Measurements from ENCODE around the gene C1orf167. TPM values are rescaled to one million over a fixed set of nuclear protein-coding genes. Genes with fewer than 3 reads are reported as not detected.

The C1orf167 gene
- total and polyA plus RNA-seq, 2 experiments from 2014 or later, result 0.44 to 1.4 TPM

DNA sequence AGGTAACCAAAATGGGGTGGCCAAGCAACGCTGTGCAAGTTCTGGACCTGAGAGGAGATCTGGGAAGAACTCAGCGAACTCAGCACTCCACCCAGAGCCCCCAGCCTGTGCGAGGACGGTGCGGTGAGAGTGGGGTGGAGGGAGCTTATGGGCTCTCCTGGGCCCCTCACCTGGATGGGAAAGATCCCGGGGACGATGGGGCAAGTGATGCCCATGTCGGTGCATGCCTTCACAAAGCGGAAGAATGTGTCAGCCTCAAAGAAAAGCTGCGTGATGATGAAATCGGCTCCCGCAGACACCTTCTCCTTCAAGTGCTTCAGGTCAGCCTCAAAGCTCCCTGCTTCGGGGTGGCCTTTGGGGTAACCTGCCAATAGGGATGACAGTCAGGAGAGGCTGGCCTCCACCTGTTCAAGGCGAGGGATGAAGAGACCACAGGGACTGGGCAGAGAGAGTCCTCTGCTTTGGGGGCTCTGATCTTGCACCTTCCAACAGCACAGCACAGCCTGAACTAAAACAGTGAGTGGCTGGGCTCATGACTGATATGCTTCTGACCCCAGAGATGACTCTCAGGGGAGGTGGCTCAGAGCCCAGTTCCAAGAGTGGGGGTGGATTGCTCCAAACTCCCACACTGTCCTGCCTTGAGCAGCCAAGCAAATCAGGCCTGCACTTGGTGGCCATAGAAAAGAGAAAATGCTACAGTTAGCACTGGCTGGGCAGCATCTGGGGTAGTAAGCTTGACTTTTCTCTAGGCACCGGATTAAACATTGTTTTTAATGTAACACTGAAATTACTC, 34.2 kb downstream of the C1orf167 start:
- peaks cover 30% of the 10 kb centered on the region for H3K36me3 ChIP-seq
- peaks cover 17% of the 10 kb centered on the region for H3K4me1 ChIP-seq (ENCODE audit: low read depth)
- TF ChIP-seq, protein P1, sequence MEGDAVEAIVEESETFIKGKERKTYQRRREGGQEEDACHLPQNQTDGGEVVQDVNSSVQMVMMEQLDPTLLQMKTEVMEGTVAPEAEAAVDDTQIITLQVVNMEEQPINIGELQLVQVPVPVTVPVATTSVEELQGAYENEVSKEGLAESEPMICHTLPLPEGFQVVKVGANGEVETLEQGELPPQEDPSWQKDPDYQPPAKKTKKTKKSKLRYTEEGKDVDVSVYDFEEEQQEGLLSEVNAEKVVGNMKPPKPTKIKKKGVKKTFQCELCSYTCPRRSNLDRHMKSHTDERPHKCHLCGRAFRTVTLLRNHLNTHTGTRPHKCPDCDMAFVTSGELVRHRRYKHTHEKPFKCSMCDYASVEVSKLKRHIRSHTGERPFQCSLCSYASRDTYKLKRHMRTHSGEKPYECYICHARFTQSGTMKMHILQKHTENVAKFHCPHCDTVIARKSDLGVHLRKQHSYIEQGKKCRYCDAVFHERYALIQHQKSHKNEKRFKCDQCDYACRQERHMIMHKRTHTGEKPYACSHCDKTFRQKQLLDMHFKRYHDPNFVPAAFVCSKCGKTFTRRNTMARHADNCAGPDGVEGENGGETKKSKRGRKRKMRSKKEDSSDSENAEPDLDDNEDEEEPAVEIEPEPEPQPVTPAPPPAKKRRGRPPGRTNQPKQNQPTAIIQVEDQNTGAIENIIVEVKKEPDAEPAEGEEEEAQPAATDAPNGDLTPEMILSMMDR (IDR thresholded peaks at IDR 0.05; ENCODE audit: low read depth, low read length), result no peak

DNA sequence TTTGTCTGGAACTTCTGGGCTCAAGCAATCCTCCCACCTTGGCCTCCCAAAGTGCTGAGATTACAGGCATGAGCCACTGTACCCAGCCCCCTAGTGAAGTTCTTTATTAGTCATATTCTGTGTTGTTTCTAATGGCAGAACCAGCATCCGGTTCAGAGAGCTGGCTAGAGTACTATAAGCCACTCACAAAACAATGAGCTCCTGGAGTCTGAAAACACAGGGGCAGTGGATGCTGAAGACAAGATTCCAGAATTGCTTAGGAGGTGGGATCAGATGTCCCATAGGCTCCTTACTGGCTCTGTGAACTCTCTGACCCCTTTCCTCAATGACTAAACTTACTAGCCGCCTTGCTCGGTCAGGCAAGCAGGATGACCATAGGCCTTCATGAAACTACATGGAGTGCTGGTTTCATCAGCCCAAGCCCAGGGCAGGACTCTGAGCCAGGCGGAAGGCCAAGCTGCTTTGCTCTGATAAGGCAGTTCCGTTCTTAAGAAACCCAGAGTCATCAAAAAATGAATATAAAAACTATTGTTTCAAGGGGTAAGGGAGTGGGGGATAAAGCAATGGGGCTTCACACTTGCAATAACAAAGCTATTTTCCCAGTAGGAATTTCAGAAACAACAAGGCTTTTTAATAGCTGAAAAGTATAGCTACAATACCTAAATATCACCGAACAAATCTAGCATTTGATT, 35.7 kb downstream of the C1orf167 start:
- H3K27me3 ChIP-seq, result no peaks in the 10 kb centered on the region
- H3K4me3 ChIP-seq, result no peak overlapping the region
- DNase-seq (ENCODE audit: low read depth in 1 of 2, low spot score in 1 of 2), result peak in 1 of 2 donors; percentile 98
- peaks cover 30% of the 10 kb centered on the region for H3K36me3 ChIP-seq
- TF ChIP-seq, protein P1 (IDR thresholded peaks at IDR 0.05; ENCODE audit: low read depth, low read length), result no peak
- peaks cover 11% of the 10 kb centered on the region for H3K4me1 ChIP-seq (ENCODE audit: low read depth)
- no peaks in the 10 kb centered on the region for H3K9me3 ChIP-seq (ENCODE audit: low read depth)
- no peak overlapping the region for H3K27ac ChIP-seq

More for the DNA sequence above, 34.2 kb downstream of the C1orf167 start:
- H3K9me3 ChIP-seq (ENCODE audit: low read depth), result no peaks in the 10 kb centered on the region
- no peak overlapping the region for H3K27ac ChIP-seq
- no peak overlapping the region for H3K4me3 ChIP-seq
- H3K27me3 ChIP-seq, result no peaks in the 10 kb centered on the region
- peak in 1 of 2 donors; percentile 65 for DNase-seq (ENCODE audit: low read depth in 1 of 2, low spot score in 1 of 2)

DNA sequence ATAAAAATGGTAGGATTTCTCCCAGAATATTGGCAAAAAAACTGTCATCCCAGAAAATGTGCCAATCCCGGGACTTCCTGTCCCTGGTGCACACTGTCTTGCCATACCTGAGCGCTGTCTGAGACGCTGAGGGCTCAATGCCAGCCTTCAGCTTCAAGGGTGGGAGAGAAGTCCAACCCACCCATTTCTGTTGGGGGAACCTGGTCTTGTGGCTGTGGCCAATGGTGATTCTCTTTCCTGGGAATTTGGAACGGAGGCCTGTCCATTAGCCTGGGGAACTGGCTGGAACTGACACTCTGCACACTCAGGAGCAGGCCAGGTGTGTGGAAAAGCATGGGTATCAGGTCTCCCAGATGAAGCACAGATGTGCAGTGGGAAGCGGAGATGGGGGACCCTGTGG, 37.1 kb downstream of the C1orf167 start:
- Histone ChIP-seq H3K9me3 (ENCODE audit: low read depth) (no peaks in the 10 kb centered on the region), H3K4me3 (no peak overlapping the region), H3K4me1 (ENCODE audit: low read depth) (peaks cover 13% of the 10 kb centered on the region), H3K27ac (no peak overlapping the region), H3K36me3 (peaks cover 23% of the 10 kb centered on the region), H3K27me3 (no peaks in the 10 kb centered on the region)
- DNase-seq (ENCODE audit: low read depth in 1 of 2, low spot score in 1 of 2), result no peak
- TF ChIP-seq, protein P1 (IDR thresholded peaks at IDR 0.05; ENCODE audit: low read depth, low read length), result no peak

DNA sequence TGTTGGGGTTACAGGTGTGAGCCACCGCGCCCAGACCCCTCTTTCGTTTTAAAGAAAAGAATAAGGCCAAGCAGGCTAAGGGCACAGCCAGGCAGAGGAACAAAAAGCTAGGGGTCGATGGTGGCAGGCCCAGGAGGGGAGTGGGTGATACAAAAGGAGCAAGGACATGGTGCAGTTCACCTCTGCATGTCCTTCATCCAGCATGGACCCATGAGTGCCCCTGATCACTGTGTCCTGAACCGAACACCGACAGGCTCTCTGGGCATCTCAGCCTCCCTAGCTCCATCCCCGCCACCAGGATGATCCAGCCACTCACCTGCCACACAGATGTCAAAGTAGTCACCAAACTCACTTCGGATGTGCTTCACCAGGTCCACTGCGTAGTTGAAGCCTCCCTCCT, 37.9 kb downstream of the C1orf167 start:
- H3K27me3 ChIP-seq, result no peaks in the 10 kb centered on the region
- TF ChIP-seq, protein P1 (IDR thresholded peaks at IDR 0.05; ENCODE audit: low read depth, low read length), result no peak
- no peak overlapping the region for H3K4me3 ChIP-seq
- no peak for DNase-seq (ENCODE audit: low read depth in 1 of 2, low spot score in 1 of 2)
- H3K27ac ChIP-seq, result no peak overlapping the region
- H3K4me1 ChIP-seq (ENCODE audit: low read depth), result peaks cover 19% of the 10 kb centered on the region
- H3K9me3 ChIP-seq (ENCODE audit: low read depth), result no peaks in the 10 kb centered on the region
- H3K36me3 ChIP-seq, result peaks cover 22% of the 10 kb centered on the region

DNA sequence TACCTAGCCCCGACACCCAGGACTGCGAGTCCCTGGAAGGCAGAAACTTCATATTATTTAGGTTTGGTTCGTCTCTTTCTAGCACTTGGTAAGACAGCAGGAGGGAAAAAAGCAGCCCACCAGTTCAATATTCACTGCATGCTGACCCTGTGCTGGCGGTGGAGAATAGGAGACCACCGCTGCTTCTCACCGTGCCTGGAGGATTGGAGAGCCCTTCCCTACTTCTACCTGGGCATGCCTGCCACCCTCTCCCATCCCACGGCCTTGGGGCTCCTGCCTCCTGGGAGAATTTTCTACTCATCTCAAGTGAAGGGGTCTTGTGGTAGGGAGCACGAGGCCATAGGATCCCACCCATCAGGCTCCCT, 38.4 kb downstream of the C1orf167 start:
- Histone ChIP-seq H3K4me3 (no peak overlapping the region), H3K9me3 (ENCODE audit: low read depth) (no peaks in the 10 kb centered on the region), H3K27ac (peak overlapping the region; percentile 19), H3K27me3 (no peaks in the 10 kb centered on the region), H3K4me1 (ENCODE audit: low read depth) (peaks cover 19% of the 10 kb centered on the region), H3K36me3 (peaks cover 22% of the 10 kb centered on the region)
- TF ChIP-seq, protein P1 (IDR thresholded peaks at IDR 0.05; ENCODE audit: low read depth, low read length), result no peak
- no peak for DNase-seq (ENCODE audit: low read depth in 1 of 2, low spot score in 1 of 2)

Data from cardiac muscle cell (in vitro differentiated cells and primary cell).